ENCODE results near the gene NANOS3.

The NANOS3 gene

DNA sequence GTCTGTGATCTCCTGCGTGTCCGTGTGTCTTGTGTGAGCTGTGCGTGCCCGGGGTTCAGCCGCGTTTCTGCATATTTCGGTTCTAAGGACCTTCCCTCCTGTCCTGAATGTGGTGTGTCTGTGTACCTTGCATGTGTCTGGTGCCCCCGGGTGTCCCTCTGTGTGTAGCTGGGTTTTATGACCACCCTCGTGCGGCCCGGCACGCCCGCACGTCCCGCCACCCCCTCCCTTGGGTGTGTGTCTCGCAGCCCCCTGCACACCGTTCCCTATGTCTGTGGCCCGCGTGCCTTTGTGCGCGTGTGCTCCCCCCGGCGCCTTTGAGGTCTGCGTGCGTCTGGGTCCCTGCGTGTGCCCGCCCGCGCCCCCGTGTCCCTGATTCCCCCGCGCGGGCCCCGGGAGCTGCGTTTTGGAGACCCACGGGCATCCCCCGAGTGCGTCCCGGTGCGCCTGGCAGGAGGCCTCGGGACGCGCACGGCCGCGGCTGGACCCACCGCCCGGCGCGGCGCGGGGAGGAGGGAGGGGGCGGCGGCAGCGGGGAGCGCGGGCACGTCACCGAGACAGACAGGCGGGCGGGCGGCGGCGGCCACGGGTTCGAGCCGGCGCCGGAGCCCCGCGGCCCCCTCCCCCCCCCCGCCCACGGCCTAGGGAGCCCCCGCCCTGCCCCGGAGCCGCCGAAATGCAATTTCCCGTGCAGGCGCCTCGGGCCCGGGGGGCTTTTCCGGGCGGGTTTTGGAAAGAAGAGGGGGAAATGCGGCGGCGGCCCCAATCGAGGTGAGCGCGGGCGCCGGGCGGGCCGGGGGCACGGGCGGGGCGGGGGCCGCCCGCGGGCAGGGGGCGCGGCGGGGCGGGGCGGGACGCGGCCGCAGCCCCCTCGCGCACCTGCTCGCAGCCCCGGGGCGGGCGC, 12.0 kb upstream of the NANOS3 start:
- DNase-seq: no peak

GRCh38 chr19:13865571-13866462, 11.1 kb upstream of the NANOS3 start:
- DNase-seq: no peak

- DNase-seq: no peak
Measured at GRCh38 chr19:13866463-13867046, 10.4 kb upstream of the NANOS3 start.

GRCh38 chr19:13868663-13869062, 8.3 kb upstream of the NANOS3 start:
- DNase-seq: no peak

GRCh38 chr19:13869281-13869680, 7.7 kb upstream of the NANOS3 start:
- DNase-seq: no peak

DNA sequence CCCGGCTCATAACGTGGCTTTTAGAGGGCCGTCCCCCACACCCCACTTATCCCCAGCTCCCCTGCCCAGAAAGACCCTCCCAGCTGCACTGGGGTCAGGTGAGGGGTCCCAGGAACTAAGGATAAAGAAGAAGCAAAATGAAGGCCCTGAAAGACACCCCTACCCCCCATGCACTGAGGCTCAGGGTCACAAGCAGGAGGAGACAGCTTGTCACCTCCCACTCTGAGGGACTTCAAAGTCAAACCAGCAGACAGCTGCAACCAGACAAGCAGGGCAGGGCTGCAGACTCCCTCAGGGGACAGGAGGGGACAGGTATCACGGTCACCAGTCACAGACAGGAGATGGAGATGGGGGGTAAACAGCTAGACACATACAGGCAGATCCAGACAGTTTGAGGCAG, 6.1 kb upstream of the NANOS3 start:
- no peak for DNase-seq

DNA sequence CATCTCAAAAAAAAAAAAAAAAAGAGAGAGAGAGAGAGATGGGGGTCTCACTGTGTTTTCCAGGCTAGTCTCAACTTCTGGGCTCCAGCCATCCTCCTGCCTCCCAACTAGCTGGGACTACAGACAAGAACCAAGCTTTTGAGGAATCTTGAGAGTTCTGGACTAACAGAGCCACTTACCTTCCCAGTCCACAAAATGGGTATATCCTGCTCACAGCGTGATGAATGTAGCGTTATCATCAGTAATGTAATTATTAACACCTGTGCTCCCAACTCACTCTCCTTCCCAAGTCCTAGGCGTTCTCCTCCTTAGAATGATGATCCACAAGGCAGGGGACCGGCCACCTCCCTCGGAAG, 4.6 kb upstream of the NANOS3 start:
- no peak for DNase-seq

- DNase-seq: peak; percentile 54
Measured at GRCh38 chr19:13872695-13873389, 4.1 kb upstream of the NANOS3 start.

DNA sequence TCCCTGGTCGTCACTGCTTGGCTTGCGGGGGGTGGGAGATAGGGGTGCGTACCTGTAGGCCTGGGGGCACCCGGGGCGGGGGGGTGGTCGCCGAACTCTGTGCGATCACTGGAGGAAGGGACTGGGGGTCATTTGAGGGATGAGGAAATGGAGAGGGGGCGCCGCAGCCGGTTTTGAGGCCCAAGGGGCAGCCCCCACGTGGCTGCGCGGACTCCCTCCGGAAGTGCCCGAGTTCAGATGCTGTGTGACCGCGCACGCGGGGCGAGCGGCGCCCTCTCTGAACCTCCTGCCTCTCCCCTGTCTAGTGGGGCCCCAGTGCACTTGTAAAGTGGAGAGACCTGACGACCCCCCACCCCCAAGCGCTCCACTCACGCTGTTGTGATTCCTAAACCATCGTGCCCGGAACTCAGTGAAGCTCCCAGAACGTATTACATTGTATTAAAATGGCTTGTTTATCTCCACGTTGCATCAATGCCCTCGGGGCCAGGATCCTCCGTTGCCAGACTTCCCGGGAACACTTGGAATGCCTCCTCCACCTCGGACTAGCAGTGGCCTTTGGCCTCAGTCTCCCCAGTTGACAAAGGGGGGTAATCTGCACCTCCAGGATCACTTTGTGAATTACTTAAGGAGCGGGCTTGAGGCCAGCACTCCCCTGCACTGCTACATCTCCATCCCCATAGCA, 3.0 kb upstream of the NANOS3 start:
- DNase-seq: no peak

GRCh38 chr19:13875824-13876223, 1.1 kb upstream of the NANOS3 start:
- DNase-seq: no peak

DNA sequence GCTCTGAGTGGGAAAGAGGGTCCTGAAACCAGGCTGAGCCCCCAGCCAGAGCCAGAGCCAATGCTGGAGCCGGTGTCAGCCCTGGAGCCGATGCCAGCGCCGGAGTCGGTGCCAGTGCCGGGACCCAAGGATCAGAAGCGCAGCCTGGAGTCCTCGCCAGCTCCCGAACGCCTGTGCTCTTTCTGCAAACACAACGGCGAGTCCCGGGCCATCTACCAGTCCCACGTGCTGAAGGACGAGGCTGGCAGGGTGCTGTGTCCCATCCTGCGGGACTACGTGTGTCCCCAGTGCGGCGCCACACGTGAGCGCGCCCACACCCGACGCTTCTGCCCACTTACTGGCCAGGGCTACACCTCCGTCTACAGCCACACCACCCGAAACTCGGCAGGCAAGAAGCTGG, 369 bp downstream of the NANOS3 start:
- DNase-seq: no peak

DNA sequence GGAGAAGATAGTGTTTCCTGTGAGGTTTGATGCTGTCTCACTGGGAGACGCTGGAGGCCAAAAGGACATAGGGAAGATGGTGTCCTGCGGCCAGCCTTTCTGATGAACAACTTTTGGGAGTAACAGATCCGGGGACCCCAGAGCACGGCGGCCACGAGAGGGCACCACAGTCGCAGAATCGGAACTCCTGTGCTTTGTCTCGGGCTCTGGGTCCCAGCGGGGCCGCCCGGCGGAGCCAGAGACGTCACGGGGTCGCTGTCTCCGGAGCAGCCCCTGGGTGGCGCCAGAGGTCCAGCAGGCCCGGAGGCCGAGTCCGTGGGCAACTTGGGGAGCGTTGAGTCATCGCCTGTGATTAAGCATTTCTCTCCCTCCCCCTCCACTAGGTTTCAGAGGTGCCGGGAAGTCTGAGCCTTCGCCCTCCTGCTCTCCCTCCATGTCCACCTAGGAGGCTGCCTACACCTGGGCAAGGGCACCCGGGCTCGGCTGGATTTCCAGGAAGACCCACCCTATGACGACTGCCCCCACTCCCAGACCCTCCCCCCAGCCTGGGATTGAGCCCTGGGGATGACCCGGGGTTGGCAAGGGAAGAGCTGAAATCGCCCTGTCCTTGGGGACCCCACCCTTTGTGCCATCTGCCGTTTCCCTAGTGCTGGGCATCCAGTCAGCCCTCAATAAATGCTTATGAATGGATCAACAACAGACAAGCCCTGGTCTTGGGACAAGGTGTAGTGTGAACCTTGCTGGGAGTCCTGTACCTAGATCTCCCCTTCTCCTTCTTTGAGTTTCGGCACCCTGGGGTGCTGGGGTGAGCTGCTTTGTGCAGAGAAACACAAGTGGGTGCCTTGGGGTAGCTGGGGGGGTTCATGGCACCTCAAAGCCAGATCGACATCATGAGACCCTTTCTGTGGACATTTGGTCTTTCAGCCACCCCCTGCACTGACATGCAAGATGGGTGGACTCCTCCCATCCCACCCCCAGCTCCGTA, 3.4 kb downstream of the NANOS3 start:
- peak; percentile 100 for DNase-seq

- no peak for DNase-seq
Measured at GRCh38 chr19:13881251-13881691, 4.3 kb downstream of the NANOS3 start.

- DNase-seq: no peak
Measured at GRCh38 chr19:13881692-13882418, 4.9 kb downstream of the NANOS3 start.

GRCh38 chr19:13882419-13882795, 5.5 kb downstream of the NANOS3 start:
- no peak for DNase-seq

DNA sequence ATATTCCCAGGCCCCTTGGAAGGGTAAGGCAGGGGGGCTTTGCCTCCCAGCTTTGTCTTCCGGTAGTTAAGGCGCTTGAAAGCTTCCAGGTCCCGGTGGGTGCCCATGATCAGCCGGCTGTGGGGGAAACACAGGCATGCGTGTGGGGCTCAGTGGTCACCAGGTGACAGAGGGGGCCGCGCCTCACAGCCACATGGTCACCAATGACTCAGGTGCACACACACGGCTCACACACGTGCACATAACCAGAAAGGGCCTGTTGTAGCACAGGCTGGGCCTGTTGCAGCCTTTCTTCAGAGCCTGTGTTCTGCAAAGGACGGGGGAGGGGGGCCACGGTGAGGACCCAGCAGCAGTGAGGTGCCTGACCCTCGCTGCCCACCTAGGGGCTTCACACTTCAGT, 5.9 kb downstream of the NANOS3 start:
- no peak for DNase-seq

- no peak for DNase-seq
Measured at GRCh38 chr19:13883516-13884064, 6.7 kb downstream of the NANOS3 start.

GRCh38 chr19:13884726-13885591, 8.0 kb downstream of the NANOS3 start:
- no peak for DNase-seq

GRCh38 chr19:13885826-13886365, 9.0 kb downstream of the NANOS3 start:
- no peak for DNase-seq
